ENCODE data around the gene NFATC1.

The NFATC1 gene

DNA sequence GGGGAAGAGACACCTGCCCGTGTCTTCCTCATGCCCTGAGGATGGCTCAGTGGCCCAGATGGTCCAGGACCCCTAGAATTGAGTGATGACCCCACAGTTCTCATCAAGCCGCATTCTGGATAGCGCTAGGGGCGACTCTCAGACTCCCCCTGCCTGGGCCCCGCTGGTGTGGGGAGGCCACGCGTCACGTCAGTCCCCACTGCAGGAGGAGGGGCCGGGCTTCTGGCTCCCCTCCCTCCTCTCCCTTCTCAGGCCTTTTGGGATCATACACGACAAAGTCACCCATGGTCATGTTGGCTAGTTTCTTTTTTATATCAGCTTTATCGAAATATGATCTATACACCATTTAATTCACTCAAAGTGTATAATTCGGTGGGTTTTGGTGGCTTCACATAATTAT lies 61.5 kb downstream of the NFATC1 start:
- no peak for TF ChIP-seq CTCF (IDR thresholded peaks at IDR 0.05; ENCODE audit: borderline replicate concordance, control extremely low read depth, extremely low read depth, insufficient read depth, missing control alignments)
- in situ Hi-C loops (cut with MboI; ENCODE audit: low sequenced_read_pairs, unreplicated experiment) = no loop called here
- no peak for DNase-seq (ENCODE audit: low spot score)

DNA sequence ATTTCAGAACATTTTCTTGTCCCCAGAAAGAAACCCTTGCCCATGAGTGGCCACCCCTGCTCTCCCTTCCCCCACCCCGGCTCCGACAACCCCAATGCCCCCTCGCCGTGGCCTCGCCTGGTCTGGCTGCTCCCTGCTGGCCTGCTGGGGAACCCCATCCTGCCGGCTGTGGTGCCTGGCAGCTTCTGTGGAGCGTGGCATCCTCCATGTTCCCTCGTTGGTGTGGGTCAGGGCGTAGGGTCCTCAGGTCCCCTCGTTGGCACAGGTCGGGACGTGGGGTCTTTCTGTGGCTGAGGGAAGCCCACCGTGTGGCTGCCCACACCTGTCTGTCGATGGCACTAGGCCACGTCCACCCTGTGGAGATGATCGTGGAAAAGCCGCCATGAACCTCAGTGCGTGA lies 61.9 kb downstream of the NFATC1 start:
- in situ Hi-C loops (cut with MboI; ENCODE audit: low sequenced_read_pairs, unreplicated experiment) = no loop called here
- no peak for TF ChIP-seq CTCF (IDR thresholded peaks at IDR 0.05; ENCODE audit: borderline replicate concordance, control extremely low read depth, extremely low read depth, insufficient read depth, missing control alignments)

DNA sequence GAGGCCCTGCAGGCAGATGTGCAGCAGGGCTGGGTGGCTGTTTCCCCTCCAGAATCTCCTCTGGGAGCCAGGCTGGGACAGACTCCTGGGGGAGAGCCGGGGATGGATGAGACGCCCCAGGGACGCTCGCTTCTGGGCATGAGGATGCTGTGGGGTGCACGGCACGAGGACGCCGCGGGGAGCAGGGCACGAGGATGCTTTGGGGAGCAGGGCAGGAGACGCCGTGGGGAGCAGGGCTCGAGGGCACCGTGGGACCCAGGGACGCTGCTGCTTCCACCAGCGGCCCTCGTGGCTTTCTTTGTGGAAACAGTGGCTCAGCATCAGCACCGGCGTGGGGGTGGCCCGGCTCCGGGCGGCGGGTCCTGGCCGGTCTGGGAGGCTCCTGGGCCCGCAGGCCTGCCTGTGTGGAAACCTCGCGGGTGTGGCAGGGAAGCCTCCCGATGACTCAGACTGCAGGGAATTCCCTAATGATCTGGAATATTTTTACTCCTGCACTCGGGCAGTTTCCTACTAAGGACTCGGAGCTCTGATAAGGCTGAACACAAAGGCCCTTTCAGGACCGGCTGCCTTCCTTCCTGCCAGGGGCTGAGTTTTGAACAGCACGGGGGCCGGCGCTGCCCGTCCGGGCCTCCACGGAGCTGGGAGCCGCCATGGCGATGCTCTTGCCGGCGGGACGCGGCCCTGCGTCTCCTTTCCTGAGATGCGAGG lies 62.6 kb downstream of the NFATC1 start:
- no peak for DNase-seq (ENCODE audit: low spot score)
- TF ChIP-seq CTCF (IDR thresholded peaks at IDR 0.05; ENCODE audit: borderline replicate concordance, control extremely low read depth, extremely low read depth, insufficient read depth, missing control alignments) = no peak
- in situ Hi-C loops (cut with MboI; ENCODE audit: low sequenced_read_pairs, unreplicated experiment) = no loop called here

More for the DNA sequence above, 61.9 kb downstream of the NFATC1 start:
- no peak for DNase-seq (ENCODE audit: low spot score)

DNA sequence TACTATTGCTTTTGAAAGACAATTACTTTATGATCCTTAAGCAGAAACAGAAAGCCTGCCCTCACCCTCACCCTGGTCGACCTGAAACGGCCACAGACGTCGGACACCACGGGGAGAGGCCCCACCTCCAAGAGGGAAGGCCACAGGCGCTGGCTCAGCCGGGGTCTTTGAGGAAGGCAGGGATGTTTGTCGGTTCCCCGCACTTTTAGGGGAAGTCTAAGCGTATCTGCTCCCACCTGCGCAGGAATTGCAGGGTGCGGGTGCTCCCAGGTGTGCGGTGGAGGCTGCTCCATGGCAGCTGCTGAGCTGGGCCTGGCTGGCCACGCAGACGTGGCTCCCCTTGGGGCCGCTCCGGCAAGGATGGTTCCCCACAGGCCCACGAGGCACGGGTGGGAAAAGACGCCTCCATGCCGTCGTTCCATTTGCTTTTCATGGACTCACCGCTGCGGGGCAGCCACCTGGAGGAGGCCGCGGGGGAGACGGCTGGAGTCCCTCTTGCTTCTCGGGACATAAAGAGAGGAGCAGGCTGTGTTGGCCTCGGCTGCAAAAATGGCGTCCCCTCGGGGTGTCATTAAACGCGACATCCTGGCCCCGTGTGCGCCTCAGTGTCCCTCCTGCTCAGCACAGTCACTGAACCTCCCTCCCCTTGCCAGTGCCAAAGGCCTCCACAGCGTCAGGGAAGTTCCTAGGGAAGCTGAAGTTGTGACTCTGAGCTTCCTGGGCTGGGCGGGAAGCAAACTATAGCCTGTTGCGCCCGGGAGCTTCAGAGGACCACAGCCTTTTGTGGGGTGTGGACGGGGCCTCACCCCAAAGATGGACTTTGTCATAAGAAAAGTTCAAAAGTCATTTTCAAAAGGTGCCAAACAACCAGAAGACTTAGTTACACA lies 63.4 kb downstream of the NFATC1 start:
- TF ChIP-seq CTCF (IDR thresholded peaks at IDR 0.05; ENCODE audit: borderline replicate concordance, control extremely low read depth, extremely low read depth, insufficient read depth, missing control alignments) = no peak
- no peak for DNase-seq (ENCODE audit: low spot score)
- in situ Hi-C loops (cut with MboI; ENCODE audit: low sequenced_read_pairs, unreplicated experiment) = no loop called here

DNA sequence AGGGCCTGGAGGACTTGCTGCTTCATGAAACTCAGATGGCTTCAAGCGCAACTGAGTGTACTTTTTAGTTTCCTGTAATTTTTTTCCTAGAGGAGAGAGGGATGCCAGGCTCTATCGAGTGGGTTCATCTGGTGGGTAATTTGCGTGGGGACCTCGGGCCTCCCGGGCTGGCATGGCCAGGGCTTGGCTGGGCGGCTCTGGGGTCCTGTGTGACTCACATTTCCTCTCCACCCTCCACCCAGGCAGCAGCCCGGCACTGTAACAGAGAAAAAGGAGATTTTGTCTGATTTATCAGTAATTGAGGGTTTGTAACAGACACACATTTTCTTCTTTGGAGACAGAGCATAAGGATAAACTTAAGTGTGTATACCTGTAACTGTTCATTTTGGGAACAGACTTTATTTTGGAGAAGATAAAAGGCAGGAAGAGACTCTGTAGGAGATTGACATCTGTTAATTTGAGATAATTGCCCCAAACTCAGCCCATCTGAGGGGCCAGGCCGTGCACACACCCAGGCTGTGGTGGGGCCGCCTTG lies 64.3 kb downstream of the NFATC1 start:
- DNase-seq (ENCODE audit: low spot score) = peak; percentile 62
- no peak for TF ChIP-seq CTCF (IDR thresholded peaks at IDR 0.05; ENCODE audit: borderline replicate concordance, control extremely low read depth, extremely low read depth, insufficient read depth, missing control alignments)
- in situ Hi-C loops (cut with MboI; ENCODE audit: low sequenced_read_pairs, unreplicated experiment) = no loop called here

GRCh38 chr18:79460481-79461300 lies 65.0 kb downstream of the NFATC1 start:
- no peak for TF ChIP-seq CTCF (IDR thresholded peaks at IDR 0.05; ENCODE audit: borderline replicate concordance, control extremely low read depth, extremely low read depth, insufficient read depth, missing control alignments)
- DNase-seq (ENCODE audit: low spot score) = peak; percentile 89
- in situ Hi-C loops (cut with MboI; ENCODE audit: low sequenced_read_pairs, unreplicated experiment) = no loop called here

Data from GM13976 (cell line).